HFFc6 (cell line): ENCODE data around the gene MDM2. TPM values are rescaled to one million over a fixed set of nuclear protein-coding genes. Genes with fewer than 3 reads are reported as not detected.

Experiments
- DNase-seq: peaks from one replicate; pipeline ENCODE4 v3.0.0-alpha.2; 2018
- H3K27ac Mint-ChIP-seq: 2 replicates; pipeline ENCODE4 v1.8.0; 2020; ENCODE audit warnings: mild to moderate bottlenecking, mixed read lengths
- H3K27me3 Mint-ChIP-seq: 2 replicates; pipeline ENCODE4 v1.8.0; 2021; ENCODE audit warnings: mild to moderate bottlenecking, moderate library complexity, mixed read lengths; ENCODE audit not compliant: insufficient read depth
- H3K36me3 Mint-ChIP-seq: 2 replicates; pipeline ENCODE4 v1.8.0; 2021; ENCODE audit warnings: low read depth, mixed read lengths
- H3K4me1 Mint-ChIP-seq: 2 replicates; pipeline ENCODE4 v1.8.0; 2020; ENCODE audit warnings: low read depth, mixed read lengths
- H3K4me3 Mint-ChIP-seq: 2 replicates; pipeline ENCODE4 v1.8.0; 2020; ENCODE audit warnings: mild to moderate bottlenecking, moderate library complexity, mixed read lengths
- H3K9me3 Mint-ChIP-seq: 2 replicates; pipeline ENCODE4 v1.8.0; 2020; ENCODE audit warnings: mild to moderate bottlenecking, mixed read lengths
- CTCF ChIP-seq: fragments of 200-600 bp; sonication (generic); IDR thresholded peaks from 2 replicates; pipeline ENCODE4 v1.5.0; 2021; ENCODE audit warnings: antibody characterized with exemption, mild to moderate bottlenecking
- total RNA-seq, 6 experiments: library from RNA; stranded (reverse); fragmentation: NEBNext Ultra II Directional; extraction: Animal tissue kit (Norgen Biotek cat#: 25700); gene quantifications; 2 replicates in 1 of 6; 3 replicates in 5 of 6; pipeline ENCODE4 v1.2.3, GENCODE V29; 2021

Gene MDM2
- total RNA-seq, 6 experiments from 2014 or later, result 216 to 270 (median 236) TPM

DNA sequence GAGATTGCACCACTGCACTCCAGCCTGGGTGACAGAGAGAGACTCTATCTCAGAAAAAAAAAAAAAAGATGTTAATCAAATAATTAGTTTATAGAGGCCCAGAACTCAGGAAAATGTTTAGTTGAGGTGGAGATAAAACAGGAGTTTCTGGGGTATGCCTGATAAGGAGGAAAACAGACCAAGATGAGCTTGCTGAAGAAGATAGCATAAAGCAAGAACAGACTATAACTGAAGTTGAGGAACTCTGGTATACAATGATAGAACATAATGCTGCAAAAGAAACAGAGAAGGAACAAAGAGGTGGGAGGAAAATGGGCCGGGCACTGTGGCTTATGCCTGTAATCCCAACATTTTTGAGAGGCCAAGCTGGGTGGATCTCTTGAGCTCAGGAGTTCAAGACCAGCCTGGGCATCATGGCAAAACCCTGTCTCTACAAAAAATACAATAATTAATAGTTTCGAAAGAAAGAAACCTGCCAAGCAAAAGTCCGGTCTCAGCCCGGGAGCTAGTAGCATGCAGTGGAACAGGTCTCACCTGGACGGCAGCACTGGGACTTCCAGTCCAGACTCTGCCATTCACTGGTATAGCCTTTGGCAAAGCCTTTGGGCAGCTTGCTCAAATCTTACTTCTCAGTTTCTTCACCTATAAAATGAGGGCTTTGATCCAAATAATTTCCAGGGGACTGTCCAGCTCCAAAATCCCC lies 36.6 kb upstream of the MDM2 start:
- Mint-ChIP-seq H3K27me3 (no peaks in the 10 kb centered on the region; the same call in 1 of the 2 replicates), H3K27ac (no peak overlapping the region), H3K4me1 (no peaks in the 10 kb centered on the region; the same call in none of the 2 replicates), H3K4me3 (no peak overlapping the region), H3K9me3 (no peaks in the 10 kb centered on the region), H3K36me3 (no peaks in the 10 kb centered on the region)
- no peak for TF ChIP-seq CTCF
- DNase-seq, result no peak

GRCh38 chr12:68772714-68773113 lies 35.3 kb upstream of the MDM2 start:
- no peak for DNase-seq
- no peak overlapping the region for H3K4me3 Mint-ChIP-seq
- H3K4me1 Mint-ChIP-seq, result no peaks in the 10 kb centered on the region; the same call in none of the 2 replicates
- H3K27me3 Mint-ChIP-seq, result no peaks in the 10 kb centered on the region; the same call in 1 of the 2 replicates
- H3K9me3 Mint-ChIP-seq, result no peaks in the 10 kb centered on the region
- no peaks in the 10 kb centered on the region for H3K36me3 Mint-ChIP-seq
- no peak overlapping the region for H3K27ac Mint-ChIP-seq
- no peak for TF ChIP-seq CTCF

GRCh38 chr12:68773582-68773981 lies 34.4 kb upstream of the MDM2 start:
- H3K36me3 Mint-ChIP-seq, result no peaks in the 10 kb centered on the region
- no peak for DNase-seq
- no peaks in the 10 kb centered on the region; the same call in 1 of the 2 replicates for H3K27me3 Mint-ChIP-seq
- no peak overlapping the region for H3K27ac Mint-ChIP-seq
- H3K4me3 Mint-ChIP-seq, result no peak overlapping the region
- no peak for TF ChIP-seq CTCF
- H3K9me3 Mint-ChIP-seq, result no peaks in the 10 kb centered on the region
- H3K4me1 Mint-ChIP-seq, result no peaks in the 10 kb centered on the region; the same call in 1 of the 2 replicates

- Mint-ChIP-seq H3K4me1 (no peaks in the 10 kb centered on the region; the same call in 1 of the 2 replicates), H3K36me3 (no peaks in the 10 kb centered on the region), H3K27ac (no peak overlapping the region)
Observed at GRCh38 chr12:68775121-68775630, 32.8 kb upstream of the MDM2 start.

GRCh38 chr12:68776976-68777610 lies 30.9 kb upstream of the MDM2 start:
- Mint-ChIP-seq H3K36me3 (no peaks in the 10 kb centered on the region), H3K9me3 (no peaks in the 10 kb centered on the region), H3K27ac (no peak overlapping the region), H3K27me3 (peaks cover 2% of the 10 kb centered on the region; the same call in 1 of the 2 replicates), H3K4me1 (no peaks in the 10 kb centered on the region; the same call in 1 of the 2 replicates), H3K4me3 (no peak overlapping the region)
- no peak for TF ChIP-seq CTCF
- no peak for DNase-seq

More at GRCh38 chr12:68775121-68775630, 32.8 kb upstream of the MDM2 start:
- Mint-ChIP-seq H3K27me3 (no peaks in the 10 kb centered on the region; the same call in 1 of the 2 replicates), H3K4me3 (no peak overlapping the region), H3K9me3 (no peaks in the 10 kb centered on the region)
- TF ChIP-seq CTCF, result no peak
- DNase-seq, result no peak
